ENCODE data around the gene CCL18.
"Not testable (repeated sequence)": the region's sequence is repeated elsewhere in the genome, so short reads cannot be mapped to it uniquely, and the experiment has no call there.

Gene CCL18

GRCh38 chr17:36063786-36064541, at the start of gene CCL18:
CCL18 (plus strand) TSS chr17:36064272; CDS start chr17:36064343, 71 bp downstream.
- DNase-seq: no peak

- no peak for DNase-seq
These were observed 49.1 kb upstream of the CCL18 start for GRCh38 chr17:36014946-36015345.

- DNase-seq: not testable (repeated sequence)
These were observed 48.2 kb upstream of the CCL18 start for GRCh38 chr17:36015895-36016294.

- no peak for DNase-seq
These were observed 47.5 kb upstream of the CCL18 start for GRCh38 chr17:36016555-36016954.

GRCh38 chr17:36017799-36018198, 46.3 kb upstream of the CCL18 start, which contains the start of gene CCL23:
CCL23 (minus strand) TSS chr17:36017972; CDS start chr17:36017897, 75 bp downstream.
- DNase-seq: no peak

GRCh38 chr17:36019423-36019822, 44.6 kb upstream of the CCL18 start:
- no peak for DNase-seq

GRCh38 chr17:36024106-36024869, 39.8 kb upstream of the CCL18 start:
- no peak for DNase-seq

GRCh38 chr17:36027761-36028160, 36.3 kb upstream of the CCL18 start:
- DNase-seq: no peak

- DNase-seq: no peak
These were observed 33.1 kb upstream of the CCL18 start for GRCh38 chr17:36030956-36031355.

GRCh38 chr17:36034127-36034526, 29.9 kb upstream of the CCL18 start:
- no peak for DNase-seq

GRCh38 chr17:36036235-36036634, 27.8 kb upstream of the CCL18 start:
- DNase-seq: no peak

GRCh38 chr17:36048066-36048465, 16.0 kb upstream of the CCL18 start:
- DNase-seq: no peak

- no peak for DNase-seq
These were observed 14.4 kb upstream of the CCL18 start for GRCh38 chr17:36049643-36050042.

- DNase-seq: no peak
These were observed 8.9 kb upstream of the CCL18 start for GRCh38 chr17:36055171-36055570.

- no peak for DNase-seq
These were observed 8.1 kb upstream of the CCL18 start for GRCh38 chr17:36055921-36056520.

GRCh38 chr17:36057911-36058310, 6.2 kb upstream of the CCL18 start:
- no peak for DNase-seq

- DNase-seq: no peak
These were observed 4.7 kb upstream of the CCL18 start for GRCh38 chr17:36059406-36059805.

- no peak for DNase-seq
These were observed 3.3 kb upstream of the CCL18 start for GRCh38 chr17:36060816-36061215.

- DNase-seq: no peak
These were observed 2.4 kb downstream of the CCL18 start for GRCh38 chr17:36066365-36066985.

GRCh38 chr17:36068524-36068923, 4.5 kb downstream of the CCL18 start:
- no peak for DNase-seq

- DNase-seq: no peak
These were observed 5.1 kb downstream of the CCL18 start for GRCh38 chr17:36069136-36069535.

- no peak for DNase-seq
These were observed 6.4 kb downstream of the CCL18 start for GRCh38 chr17:36070427-36070826.

GRCh38 chr17:36071751-36072150, 7.7 kb downstream of the CCL18 start:
- DNase-seq: no peak

Data from RPMI8226 (cell line).